HG03575 (cell line): Measurements from ENCODE around the gene NOXO1.
"Not testable (repeated sequence)": the region's sequence is repeated elsewhere in the genome, so short reads cannot be mapped to it uniquely, and the experiment has no call there.

ENCODE experiments used
- ATAC-seq: cut with Tn5 transposase; IDR thresholded peaks from one replicate; pipeline ENCODE4 v1.9.1; 2021; ENCODE audit not compliant: unreplicated experiment, insufficient number of reproducible peaks, low FRiP score; ENCODE audit errors: extremely low read depth

Gene NOXO1

GRCh38 chr16:1946495-1947368, 34.5 kb downstream of the NOXO1 start:
- ATAC-seq: no peak

GRCh38 chr16:1945559-1946391, 35.5 kb downstream of the NOXO1 start:
- no peak for ATAC-seq

GRCh38 chr16:1944612-1945199, 36.6 kb downstream of the NOXO1 start:
- no peak for ATAC-seq

GRCh38 chr16:1942810-1943726, 38.2 kb downstream of the NOXO1 start, which contains the start of gene MSRB1:
MSRB1 (minus strand) TSS chr16:1943199; CDS start chr16:1943156, 43 bp downstream.
- ATAC-seq: peak; percentile 52

- ATAC-seq: no peak
Measured at GRCh38 chr16:1942047-1942809, 39.0 kb downstream of the NOXO1 start.

GRCh38 chr16:1941162-1942046, 39.9 kb downstream of the NOXO1 start:
- ATAC-seq: no peak

GRCh38 chr16:1940273-1941161, 40.8 kb downstream of the NOXO1 start:
- no peak for ATAC-seq

GRCh38 chr16:1939833-1940232, 41.4 kb downstream of the NOXO1 start:
- not testable (repeated sequence) for ATAC-seq

GRCh38 chr16:1938910-1939309, 42.4 kb downstream of the NOXO1 start:
- ATAC-seq: no peak

GRCh38 chr16:1938316-1938715, 43.0 kb downstream of the NOXO1 start:
- no peak for ATAC-seq

GRCh38 chr16:1936945-1937479, 44.3 kb downstream of the NOXO1 start:
- no peak for ATAC-seq

- no peak for ATAC-seq
Measured at GRCh38 chr16:1933097-1933661, 48.1 kb downstream of the NOXO1 start.

GRCh38 chr16:1932050-1933028, 48.9 kb downstream of the NOXO1 start:
- ATAC-seq: no peak

- ATAC-seq: no peak
Measured at GRCh38 chr16:1930338-1930720, 50.9 kb downstream of the NOXO1 start.
